ENCODE results near the gene ZNF700. TPM values are rescaled to one million over a fixed set of nuclear protein-coding genes. Genes with fewer than 3 reads are reported as not detected.

ZNF700 gene
- total and polyA plus RNA-seq, 9 of the 15 experiments (the other 6 are each of a cell fraction or from before 2014, with no cell fraction given), result 10.3 to 24.7 (median 14.1) TPM

DNA sequence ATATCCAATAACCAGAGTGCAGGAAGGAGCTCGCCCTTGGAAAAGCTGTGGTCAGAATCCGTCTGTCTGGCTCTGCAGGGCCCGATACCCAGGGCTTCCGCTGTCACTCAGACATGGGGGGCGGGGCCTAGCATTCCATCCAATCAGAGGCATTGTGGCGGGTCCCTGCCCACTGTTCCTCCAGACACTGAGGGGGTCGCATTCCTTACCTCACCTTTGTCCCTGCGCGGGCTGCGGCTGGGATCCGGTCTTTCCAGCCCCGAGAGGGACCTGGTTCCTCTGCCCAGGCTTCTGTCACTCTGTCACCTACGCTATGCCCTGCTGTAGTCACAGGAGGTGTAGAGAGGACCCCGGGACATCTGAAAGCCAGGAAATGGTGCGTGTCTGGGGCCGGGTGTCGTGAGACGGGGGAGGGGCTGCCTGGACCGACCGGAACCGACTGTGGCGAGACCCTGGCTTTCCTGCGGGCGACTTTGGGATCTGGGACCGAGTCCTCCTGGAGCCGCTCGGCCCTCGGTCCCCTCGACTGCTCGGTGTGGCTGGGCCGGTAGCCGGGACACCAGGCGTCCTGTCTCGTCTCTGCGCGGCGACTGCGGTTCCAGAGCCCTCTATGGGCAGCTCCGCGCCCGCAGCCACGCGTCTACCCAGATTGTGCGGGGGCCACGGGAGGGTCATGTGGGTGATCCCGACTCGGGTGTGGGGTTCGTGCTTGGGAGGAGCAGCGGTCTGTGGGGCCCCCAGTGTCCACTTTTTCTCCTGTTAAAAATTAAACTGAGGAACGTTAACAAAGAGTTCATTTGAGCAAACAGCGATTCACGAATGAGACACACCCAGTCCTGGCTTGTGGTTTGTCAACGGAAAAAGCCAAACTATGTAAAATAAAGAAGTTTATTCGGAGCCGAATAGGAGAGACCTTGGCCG lies 37.0 kb upstream of the ZNF700 start, which contains the start of gene ZNF69 (continued):
- peak; percentile 87 for TF ChIP-seq PBX2 (CRISPR knock-in tag; IDR thresholded peaks at IDR 0.05; ENCODE audit: low read depth)
- TF ChIP-seq PBX2 (tag; conservative IDR thresholded peaks at IDR 0.05; ENCODE audit: low read depth), result peak; percentile 77
- no peak for TF ChIP-seq HDAC8 (tag; IDR thresholded peaks at IDR 0.05)
- 0 out of 2 replicates have a peak, but pooled peaks have one; percentile 40 for TF ChIP-seq CREB3L1 (IDR thresholded peaks at IDR 0.05; ENCODE audit: borderline replicate concordance, low read depth)
- TF ChIP-seq RAD21 (CRISPR knock-in tag; conservative IDR thresholded peaks at IDR 0.05 in 1 of 2, IDR thresholded peaks at IDR 0.05 in 1 of 2), result peak in 1 of 2 experiments; percentile 23; a peak in 1 of 4 replicates
- peak; percentile 48; the same call in 1 of the 2 replicates for TF ChIP-seq PHF8 (IDR thresholded peaks at IDR 0.05; ENCODE audit: borderline replicate concordance, low read length)
- peak; percentile 94 for TF ChIP-seq ZBTB1 (CRISPR knock-in tag; IDR thresholded peaks at IDR 0.05; ENCODE audit: borderline replicate concordance, low read depth)
- TF ChIP-seq CTBP1 (IDR thresholded peaks at IDR 0.05; ENCODE audit: borderline replicate concordance), result peak; percentile 18; the same call in 1 of the 2 replicates
- peak; percentile 27 for TF ChIP-seq POLR2B (IDR thresholded peaks at IDR 0.05; ENCODE audit: low read depth, partially characterized antibody)
- TF ChIP-seq E2F6 (IDR thresholded peaks at IDR 0.05; ENCODE audit: borderline replicate concordance in 1 of 2, extremely low read depth in 1 of 2, insufficient read depth in 1 of 2, insufficient read length in 1 of 2, low read depth in 1 of 2, low read length in 1 of 2, poor library complexity in 1 of 2, severe bottlenecking in 1 of 2), result peak; percentile 60 to 85
- TF ChIP-seq, protein P1, sequence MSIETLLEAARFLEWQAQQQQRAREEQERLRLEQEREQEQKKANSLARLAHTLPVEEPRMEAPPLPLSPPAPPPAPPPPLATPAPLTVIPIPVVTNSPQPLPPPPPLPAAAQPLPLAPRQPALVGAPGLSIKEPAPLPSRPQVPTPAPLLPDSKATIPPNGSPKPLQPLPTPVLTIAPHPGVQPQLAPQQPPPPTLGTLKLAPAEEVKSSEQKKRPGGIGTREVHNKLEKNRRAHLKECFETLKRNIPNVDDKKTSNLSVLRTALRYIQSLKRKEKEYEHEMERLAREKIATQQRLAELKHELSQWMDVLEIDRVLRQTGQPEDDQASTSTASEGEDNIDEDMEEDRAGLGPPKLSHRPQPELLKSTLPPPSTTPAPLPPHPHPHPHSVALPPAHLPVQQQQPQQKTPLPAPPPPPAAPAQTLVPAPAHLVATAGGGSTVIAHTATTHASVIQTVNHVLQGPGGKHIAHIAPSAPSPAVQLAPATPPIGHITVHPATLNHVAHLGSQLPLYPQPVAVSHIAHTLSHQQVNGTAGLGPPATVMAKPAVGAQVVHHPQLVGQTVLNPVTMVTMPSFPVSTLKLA (conservative IDR thresholded peaks at IDR 0.05), result peak; percentile 25 to 71; a peak in 2 of 4 replicates
- TF ChIP-seq POLR2G (IDR thresholded peaks at IDR 0.05; ENCODE audit: low read depth, low read length), result peak; percentile 81
- TF ChIP-seq FOXP4 (CRISPR knock-in tag; IDR thresholded peaks at IDR 0.05; ENCODE audit: borderline replicate concordance), result no peak
- peak; percentile 21 for TF ChIP-seq CREM (IDR thresholded peaks at IDR 0.05; ENCODE audit: low read depth)
- 0 out of 2 replicates have a peak, but pooled peaks have one; percentile 9 for TF ChIP-seq GABPA (tag; conservative IDR thresholded peaks at IDR 0.05; ENCODE audit: low read depth)
